GM21360 (cell line): ENCODE measurements around the gene FEV.

Experiments used
- ATAC-seq: cut with Tn5 transposase; IDR thresholded peaks from one replicate; pipeline ENCODE4 v1.9.1; 2021; ENCODE audit warnings: mild to moderate bottlenecking, moderate library complexity; ENCODE audit not compliant: unreplicated experiment

The FEV gene

GRCh38 chr2:218993345-218994315 lies 8.6 kb upstream of the FEV start, which contains the start of gene CRYBA2:
Gene CRYBA2, minus strand, starts transcription at chr2:218993422. Its CDS starts 246 bp downstream, at chr2:218993176.
- ATAC-seq, result no peak

GRCh38 chr2:218992703-218993344 lies 7.8 kb upstream of the FEV start:
- ATAC-seq, result no peak

- ATAC-seq, result no peak
Measured at GRCh38 chr2:218992196-218992595, 7.2 kb upstream of the FEV start.

DNA sequence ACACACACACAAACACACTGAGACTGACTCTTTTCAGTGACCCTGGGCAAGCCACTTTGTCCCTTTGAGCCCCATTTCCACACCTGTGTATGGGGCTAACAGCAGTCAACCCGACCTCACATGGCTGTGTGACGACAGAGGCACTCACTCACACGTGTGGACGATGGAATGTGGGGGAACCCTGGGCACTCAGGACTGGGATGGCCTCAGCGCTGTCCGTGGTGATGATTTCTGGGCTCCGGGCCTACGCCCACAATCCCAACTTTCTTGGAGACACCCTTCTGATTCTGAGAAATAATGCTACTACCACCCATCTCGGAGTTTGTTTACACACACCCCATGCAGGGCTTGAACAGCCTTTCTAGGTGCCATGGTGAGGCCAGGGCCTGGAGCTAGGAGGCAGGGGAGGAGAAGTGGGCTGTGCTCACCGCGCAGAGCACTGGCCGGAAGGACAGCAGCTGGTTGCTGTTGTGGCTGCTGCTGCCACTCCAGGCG lies 6.7 kb upstream of the FEV start:
- no peak for ATAC-seq

DNA sequence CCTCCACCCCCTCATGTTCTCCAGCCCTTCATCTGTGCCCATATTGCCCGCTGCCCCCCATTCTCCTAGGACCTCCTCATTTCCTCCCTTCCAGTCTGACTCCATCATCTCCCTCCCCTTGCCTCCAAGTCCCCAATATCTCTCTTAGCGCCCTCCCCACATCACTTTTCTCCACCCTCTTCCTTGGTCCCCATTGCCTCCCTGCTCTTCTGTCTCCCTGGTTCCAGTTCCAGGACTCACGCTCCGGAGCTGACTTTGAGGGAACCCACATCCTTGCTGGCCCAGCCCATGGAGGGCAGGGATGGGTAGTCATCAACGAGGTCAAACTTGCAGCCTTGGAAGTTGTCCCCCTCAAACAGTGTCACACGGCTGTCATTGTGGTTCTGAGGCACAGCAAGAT lies 5.6 kb upstream of the FEV start:
- ATAC-seq, result no peak

DNA sequence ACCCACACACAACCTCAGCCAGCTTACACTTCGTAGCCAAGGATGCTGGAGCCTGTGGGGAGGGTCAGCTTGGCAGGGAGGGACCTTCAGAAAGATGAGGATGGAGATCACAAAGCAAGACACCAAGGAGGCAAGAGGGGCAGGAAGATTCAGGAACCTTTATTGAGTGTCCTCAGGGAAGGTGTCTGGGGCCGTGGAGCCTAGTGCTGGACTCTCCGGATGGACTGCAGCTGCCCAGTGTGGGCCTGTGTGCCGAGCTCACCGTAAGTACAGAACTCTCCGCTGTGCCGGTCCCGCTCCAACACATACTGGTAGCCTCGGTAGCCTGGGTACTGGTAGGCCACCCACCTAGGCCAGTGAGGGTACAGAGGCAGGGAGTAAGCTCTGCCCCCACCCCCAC lies 5.1 kb upstream of the FEV start:
- no peak for ATAC-seq

GRCh38 chr2:218988650-218989049 lies 3.7 kb upstream of the FEV start:
- no peak for ATAC-seq

DNA sequence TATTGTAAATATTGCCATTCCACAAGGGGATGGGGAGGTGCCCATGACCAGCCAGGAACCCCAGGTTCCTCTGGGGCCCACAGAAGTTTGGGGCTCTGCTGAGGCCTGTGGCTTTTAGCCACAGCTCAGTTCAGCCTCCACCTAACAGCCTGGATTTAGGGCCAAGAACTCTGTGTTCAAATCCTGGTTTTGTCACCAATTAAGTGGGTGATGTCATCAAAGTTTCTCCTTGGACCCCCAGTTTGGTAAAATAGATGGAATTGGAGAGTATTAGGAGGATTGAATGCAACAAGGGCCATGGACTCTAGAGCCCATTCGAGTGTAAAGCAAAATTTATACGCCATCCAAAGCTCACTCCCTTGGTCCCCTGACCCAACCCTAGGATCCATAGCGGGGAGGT lies 3.2 kb upstream of the FEV start:
- ATAC-seq, result no peak

DNA sequence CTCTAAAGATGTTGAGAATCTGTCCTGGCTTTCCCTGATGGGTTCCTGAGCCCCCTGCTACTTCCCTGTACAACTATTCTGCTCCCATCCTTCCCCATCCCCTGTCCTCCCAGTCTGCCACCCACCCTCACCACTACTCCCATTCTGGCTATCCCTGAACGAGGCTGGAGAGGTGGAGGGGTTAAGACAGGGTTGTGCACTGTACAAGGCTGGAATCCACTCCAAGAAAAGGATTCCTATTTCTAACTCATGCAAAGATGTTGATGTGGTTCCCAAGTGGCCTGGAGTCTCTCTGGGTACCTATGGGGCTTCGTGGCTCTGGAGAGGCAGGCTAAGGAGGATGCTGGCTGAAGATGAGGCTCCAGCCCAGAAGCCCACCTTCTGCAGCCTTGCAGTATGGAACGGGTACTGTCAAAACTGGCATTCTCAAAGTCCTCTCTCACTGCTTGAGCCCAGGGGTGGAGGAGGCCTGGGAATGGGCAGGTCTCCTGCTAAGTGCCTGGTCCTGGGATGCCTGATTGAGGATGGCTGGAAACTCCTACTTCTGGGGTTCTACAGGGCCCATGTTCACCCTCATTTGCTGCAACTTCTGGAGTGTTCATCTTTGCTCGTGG lies 1.3 kb upstream of the FEV start:
- ATAC-seq, result no peak

- ATAC-seq, result no peak
Measured at GRCh38 chr2:218985325-218986091, 524 bp upstream of the FEV start.

DNA sequence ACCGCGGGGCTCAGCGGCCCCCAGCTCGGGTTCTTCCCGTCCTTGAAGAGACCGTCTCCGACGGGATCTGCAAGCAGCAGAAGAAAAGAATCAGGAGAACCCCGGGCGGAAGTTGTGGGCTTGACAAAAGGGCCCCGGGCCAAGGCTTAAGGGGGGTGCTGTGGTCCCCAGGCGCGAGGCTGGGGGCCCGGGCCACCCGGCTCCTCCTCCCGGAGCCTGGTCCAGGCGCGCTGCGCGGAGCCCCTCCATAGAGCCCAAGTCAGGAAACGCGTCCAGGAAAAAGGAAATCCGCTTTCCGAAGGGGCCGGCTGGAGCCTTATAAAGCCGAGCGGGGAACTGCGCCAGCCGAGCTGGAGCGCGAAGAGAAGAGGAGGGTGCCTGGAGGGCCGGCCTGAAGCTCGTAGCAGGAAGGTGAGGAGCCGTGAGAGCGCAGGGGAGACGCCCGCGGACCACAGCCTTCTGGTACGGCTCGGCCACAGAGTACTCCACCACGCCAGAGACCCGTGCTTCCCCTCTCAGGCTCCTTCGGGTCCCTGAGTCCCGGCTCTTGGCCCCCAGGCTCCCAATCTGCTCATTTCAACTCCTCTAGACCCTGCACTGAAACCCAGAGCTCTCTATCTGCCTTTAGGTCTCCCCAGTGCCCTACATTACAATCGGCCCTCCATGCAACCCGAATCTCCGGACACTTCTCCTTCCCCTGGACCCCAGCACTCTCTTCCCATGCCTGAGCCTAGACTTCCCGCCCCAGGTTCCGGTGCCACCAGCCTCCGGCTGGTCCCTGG lies 554 bp downstream of the FEV start:
- no peak for ATAC-seq

DNA sequence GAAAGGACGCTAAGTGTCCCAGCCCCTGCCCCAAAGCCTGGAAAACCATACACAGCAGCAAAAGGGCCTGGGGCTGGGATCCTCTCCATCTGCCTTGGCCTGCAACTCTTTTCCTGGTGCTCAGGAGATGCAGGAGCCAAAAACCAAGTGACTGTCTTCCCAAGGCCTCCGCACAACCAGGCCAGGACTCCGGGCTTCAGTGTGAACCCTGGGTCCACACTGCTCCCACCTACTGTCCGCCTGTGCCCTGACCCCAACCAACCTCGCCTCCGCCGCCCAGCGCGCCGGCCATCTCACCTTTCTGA lies 1.1 kb downstream of the FEV start:
- no peak for ATAC-seq

DNA sequence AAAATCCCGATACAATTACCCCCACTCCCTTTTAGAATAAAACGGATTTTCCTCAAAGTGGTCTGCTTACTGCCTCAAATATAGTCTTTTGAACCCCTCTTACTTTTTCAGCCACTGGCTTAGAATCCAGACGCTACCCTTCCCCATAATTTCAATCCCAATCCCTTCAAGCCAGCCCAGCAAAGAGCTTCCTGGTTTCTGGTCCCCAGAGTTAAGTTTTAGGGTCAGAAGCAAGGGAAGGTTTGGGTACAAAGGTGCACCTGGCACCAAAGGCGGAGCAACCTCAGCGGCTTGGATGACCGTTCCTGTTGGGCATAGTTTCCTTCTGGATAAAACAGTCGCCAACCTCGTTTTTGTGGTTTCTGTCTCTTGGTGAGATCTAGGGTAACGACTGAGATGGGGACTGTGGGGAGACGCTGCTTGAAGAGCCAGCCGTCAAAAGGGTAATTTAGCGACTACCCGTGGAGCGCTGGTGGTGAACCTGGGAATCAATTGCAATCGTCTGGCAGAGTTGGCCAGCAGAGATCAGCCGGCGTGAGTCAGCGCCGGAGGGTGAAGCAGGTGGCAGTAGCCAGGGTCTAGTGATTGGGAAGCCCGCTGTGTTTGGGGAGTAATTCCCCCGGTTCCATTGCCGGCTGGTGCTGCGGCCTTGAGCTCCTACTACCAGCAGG lies 1.6 kb downstream of the FEV start:
- ATAC-seq, result no peak

DNA sequence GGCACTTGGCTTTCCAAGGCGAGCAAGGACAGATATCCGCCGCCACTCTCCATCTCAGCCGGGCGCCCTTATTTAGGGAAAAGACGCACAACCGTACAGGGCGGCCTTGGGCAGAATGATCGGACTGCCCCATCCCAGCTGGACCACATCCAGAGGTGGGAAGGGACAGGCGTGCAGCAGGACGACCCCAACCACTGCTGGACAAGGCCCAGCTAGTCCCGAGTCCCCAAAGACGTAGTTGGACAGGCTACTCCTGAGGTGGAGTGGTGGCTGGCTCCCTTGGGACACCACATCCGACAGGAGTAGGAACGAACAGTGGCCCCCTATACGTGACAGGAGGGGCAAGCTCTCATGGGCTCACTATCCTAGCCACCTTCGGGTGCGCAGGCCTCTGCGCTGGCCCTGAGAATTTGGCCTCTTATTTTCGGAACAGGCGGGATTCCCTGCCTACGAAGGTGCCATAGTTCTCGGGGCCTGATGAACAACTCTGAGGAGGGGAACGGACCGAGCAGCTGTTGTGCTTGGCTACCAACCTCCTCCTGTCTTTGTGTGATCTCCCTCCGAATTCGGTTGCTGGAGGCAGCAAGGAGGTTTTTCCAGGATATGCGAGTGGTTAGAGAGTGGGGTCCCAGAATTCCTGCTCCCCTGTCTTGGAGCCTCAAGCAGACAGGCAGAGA lies 2.3 kb downstream of the FEV start:
- no peak for ATAC-seq

DNA sequence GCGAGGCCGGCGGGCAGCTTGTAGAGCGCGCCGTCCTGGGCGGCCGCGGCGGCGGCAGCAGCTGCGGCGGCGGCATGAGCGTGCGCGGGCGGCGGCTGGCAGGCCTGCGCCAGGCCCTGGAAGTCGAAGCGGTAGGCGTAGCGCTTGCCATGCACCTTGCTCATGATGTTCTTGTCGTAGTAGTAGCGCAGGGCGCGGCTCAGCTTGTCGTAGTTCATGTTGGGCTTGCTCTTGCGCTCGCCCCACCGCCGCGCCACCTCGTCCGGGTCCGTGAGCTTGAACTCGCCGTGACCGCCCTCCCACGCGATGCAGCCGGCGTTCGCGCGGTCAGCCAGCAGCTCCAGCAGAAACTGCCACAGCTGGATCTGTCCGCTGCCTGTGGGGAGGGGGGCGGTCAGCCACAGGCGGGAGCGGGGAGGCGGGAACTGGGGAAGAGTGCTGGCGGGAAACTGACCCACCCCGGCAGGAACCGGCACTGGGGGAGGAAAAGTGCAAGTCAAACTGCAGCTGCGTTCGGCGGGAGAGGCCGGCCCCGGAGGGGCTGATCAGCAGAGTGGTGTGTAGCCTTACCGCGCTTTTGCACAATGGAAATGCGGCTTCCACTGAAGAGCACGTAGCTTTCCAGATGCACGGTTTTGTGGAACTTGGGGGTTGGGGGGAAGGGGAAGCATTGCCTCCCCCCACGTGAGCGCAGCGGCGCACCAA lies 3.0 kb downstream of the FEV start:
- no peak for ATAC-seq

- ATAC-seq, result no peak
Measured at GRCh38 chr2:218981390-218981880, 3.5 kb downstream of the FEV start.

GRCh38 chr2:218980735-218981389 lies 4.1 kb downstream of the FEV start:
- no peak for ATAC-seq
